Epithelial cell of alveolus of lung (primary cell): ENCODE measurements around the gene MX1. TPM values are rescaled to one million over a fixed set of nuclear protein-coding genes. Genes with fewer than 3 reads are reported as not detected.

ENCODE experiments used
- total RNA-seq: library from RNA; depleted of rRNA; stranded (reverse); fragments of >200 nt; gene quantifications from 2 replicates; pipeline ENCODE4 v1.2.1, GENCODE V29; 2015

Gene MX1, protein sequence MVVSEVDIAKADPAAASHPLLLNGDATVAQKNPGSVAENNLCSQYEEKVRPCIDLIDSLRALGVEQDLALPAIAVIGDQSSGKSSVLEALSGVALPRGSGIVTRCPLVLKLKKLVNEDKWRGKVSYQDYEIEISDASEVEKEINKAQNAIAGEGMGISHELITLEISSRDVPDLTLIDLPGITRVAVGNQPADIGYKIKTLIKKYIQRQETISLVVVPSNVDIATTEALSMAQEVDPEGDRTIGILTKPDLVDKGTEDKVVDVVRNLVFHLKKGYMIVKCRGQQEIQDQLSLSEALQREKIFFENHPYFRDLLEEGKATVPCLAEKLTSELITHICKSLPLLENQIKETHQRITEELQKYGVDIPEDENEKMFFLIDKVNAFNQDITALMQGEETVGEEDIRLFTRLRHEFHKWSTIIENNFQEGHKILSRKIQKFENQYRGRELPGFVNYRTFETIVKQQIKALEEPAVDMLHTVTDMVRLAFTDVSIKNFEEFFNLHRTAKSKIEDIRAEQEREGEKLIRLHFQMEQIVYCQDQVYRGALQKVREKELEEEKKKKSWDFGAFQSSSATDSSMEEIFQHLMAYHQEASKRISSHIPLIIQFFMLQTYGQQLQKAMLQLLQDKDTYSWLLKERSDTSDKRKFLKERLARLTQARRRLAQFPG
- 3.3 and 30.3 TPM in 2 replicates for total RNA-seq

GRCh38 chr21:41425954-41426675, at the start of gene MX1:
Gene MX1, plus strand, starts transcription at chr21:41426239. Its CDS starts 5,832 bp downstream, at chr21:41432071.

GRCh38 chr21:41507521-41508414, 81.7 kb downstream of the MX1 start, which contains the start of gene TMPRSS2:
Gene TMPRSS2, minus strand, starts transcription at chr21:41508158. Its CDS starts 10,025 bp downstream, at chr21:41498133.

Other genes with a start within 250 kb of the MX1 start
- not detected in 2 replicates for gene FAM3B, start 109.4 kb upstream of the MX1 start, total RNA-seq
- 0.80 and 3.0 TPM in 2 replicates for gene MX2, start 64.2 kb upstream of the MX1 start, total RNA-seq
- 0.13 TPM in 1 of 2 replicates, not detected in the other for gene TMPRSS2, start 81.9 kb downstream of the MX1 start, total RNA-seq